Erythroblast (primary cell): ENCODE results near the gene MOV10.

Experiments
- DNase-seq, 2 experiments: peaks; one replicate each; lab custom pipeline; 2025; lab: John Stamatoyannopoulos, UW
- GATA1 ChIP-seq: IDR thresholded peaks from 2 replicates; pipeline ENCODE4 v1.6.1; 2011; ENCODE audit warnings: low read depth, mild to moderate bottlenecking, control low read depth, low read length, moderate library complexity
- POLR2A ChIP-seq: IDR thresholded peaks from 2 replicates; pipeline ENCODE4 v1.6.1; 2011; ENCODE audit warnings: mild to moderate bottlenecking, low read length

Gene MOV10

DNA sequence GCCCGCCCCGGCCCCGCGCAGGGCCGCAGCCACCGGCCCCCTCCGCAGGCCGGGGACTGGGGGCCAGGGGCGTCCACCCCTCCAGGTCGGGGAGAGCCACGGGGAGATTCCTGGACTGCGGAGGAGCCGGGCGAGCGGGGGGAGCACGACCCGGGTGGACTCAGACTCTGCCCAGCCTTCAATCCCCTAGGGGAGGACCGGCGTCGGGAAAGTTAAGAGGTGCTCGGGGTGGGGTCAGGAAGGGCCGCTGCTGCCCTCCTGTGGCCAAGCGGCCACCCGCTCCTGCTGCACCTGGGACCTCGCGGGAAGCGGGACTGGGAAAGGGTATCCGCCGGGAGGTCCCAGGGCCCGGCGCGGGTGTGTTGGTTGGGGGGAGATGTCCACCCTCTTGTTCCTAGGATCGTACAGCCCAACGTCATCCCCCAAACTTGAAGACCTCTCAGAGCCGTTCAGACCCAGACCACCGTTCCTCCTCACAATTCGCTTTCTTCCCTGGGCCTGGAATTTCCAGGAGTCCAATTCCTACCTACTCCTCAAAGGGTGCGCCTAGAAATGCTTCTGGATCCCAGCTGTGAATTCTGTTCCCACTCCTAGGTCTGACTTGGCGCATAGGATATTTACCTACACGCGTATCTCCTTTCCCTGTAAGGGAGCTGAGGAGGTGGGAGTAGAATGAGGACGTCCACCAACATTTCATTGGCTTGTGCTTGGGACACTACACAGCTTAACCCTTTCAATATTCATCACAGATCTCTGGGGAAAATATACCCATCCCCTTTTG lies 33.0 kb downstream of the MOV10 start:
- no peak for TF ChIP-seq POLR2A
- TF ChIP-seq GATA1, result no peak
- peak; percentile 79 to 89 for DNase-seq

GRCh38 chr1:112708002-112708448 lies 33.6 kb downstream of the MOV10 start:
- no peak for DNase-seq
- TF ChIP-seq GATA1, result no peak
- no peak for TF ChIP-seq POLR2A

DNA sequence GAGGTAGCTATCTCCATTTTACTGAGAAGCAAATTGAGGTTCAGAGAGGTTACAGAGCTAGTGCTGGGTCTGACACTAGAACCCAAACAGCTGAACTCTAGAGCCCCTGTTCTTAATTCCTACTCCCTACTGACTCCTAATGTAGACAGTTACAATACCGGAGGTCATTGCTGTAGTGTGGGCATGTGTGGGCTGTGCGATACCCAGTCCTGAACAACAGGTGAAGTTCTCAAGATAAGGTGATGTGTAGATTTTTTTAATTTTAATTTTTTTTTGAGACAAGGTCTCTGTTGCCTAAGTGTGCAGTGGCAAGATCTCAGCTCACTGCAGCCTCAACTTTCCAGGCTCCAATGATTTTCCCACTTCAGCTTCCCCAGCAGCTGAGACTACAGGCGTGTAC lies 34.0 kb downstream of the MOV10 start:
- no peak for DNase-seq
- TF ChIP-seq POLR2A (no peak), GATA1 (no peak)

GRCh38 chr1:112710159-112710558 lies 35.7 kb downstream of the MOV10 start:
- DNase-seq, result no peak

DNA sequence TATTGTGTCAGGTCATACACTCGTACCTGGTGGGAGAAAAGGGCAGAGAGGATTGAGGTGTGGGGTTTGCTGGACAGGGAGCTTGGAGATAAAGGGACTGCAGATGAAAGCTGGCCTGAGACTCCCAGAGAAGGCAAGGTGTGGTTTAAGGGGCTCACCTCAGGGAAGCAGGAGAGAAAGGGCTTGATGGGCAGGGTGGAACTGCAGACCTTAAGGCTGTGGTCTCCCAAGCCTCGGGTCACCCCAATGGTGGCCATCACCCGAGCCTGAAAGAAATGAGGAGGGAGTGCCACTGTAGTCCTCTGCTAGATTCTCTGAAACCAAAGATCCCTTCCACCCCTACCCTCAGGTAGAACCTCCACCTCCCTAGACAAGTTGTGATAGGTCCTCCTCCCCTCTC lies 36.1 kb downstream of the MOV10 start:
- TF ChIP-seq GATA1, result no peak
- TF ChIP-seq POLR2A, result no peak
- no peak for DNase-seq

More at GRCh38 chr1:112710159-112710558, 35.7 kb downstream of the MOV10 start:
- no peak for TF ChIP-seq GATA1
- TF ChIP-seq POLR2A, result no peak

- DNase-seq, result no peak
- TF ChIP-seq POLR2A (no peak), GATA1 (no peak)
These were observed 36.6 kb downstream of the MOV10 start for GRCh38 chr1:112711041-112711440.

GRCh38 chr1:112711670-112712069 lies 37.2 kb downstream of the MOV10 start:
- TF ChIP-seq GATA1, result no peak
- no peak for TF ChIP-seq POLR2A
- no peak for DNase-seq

DNA sequence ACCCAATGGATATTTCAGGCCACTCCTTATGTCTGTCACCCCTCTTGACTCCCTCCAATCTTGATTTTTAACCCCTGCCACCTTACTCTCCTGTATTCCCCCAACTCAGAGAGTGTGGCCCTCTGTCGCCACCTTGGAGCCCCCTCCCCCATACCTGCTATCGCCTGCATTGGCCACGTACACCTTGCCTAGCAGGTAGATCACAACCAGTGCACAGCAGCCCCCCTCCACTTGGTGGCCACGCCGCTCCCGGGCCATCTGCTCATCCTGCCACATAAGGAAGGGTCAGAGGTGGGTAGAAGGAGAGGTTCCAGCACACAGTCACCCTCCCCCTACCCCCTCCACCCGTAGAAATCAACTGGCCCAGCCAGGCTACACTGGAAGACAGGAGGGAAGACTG lies 37.7 kb downstream of the MOV10 start:
- no peak for DNase-seq
- no peak for TF ChIP-seq GATA1
- no peak for TF ChIP-seq POLR2A

DNA sequence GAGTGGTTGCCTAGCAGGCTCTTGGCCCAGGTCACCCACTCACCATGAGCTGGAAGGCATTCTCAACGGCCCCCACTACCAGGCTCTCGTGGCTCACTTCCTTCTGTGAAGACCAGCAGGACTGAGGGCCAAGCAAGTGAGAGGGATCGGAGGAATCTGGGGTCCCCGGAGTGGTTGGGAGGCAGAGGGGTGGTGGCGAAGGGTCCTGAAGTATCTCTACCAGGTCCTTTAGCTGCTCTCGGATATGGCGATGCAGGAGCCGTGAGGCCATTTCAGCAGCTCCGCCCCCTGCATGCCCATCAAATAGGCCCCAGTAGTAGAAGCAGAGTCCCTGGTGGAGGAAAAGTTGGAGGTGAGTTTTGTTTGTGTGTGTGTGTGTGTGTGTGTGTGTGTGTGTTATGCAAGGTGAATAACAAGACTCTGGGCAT lies 38.3 kb downstream of the MOV10 start:
- DNase-seq, result no peak
- TF ChIP-seq GATA1 (no peak), POLR2A (no peak)

- no peak for TF ChIP-seq POLR2A
- no peak for TF ChIP-seq GATA1
- DNase-seq, result no peak
These were observed 39.2 kb downstream of the MOV10 start for GRCh38 chr1:112713466-112714312.

DNA sequence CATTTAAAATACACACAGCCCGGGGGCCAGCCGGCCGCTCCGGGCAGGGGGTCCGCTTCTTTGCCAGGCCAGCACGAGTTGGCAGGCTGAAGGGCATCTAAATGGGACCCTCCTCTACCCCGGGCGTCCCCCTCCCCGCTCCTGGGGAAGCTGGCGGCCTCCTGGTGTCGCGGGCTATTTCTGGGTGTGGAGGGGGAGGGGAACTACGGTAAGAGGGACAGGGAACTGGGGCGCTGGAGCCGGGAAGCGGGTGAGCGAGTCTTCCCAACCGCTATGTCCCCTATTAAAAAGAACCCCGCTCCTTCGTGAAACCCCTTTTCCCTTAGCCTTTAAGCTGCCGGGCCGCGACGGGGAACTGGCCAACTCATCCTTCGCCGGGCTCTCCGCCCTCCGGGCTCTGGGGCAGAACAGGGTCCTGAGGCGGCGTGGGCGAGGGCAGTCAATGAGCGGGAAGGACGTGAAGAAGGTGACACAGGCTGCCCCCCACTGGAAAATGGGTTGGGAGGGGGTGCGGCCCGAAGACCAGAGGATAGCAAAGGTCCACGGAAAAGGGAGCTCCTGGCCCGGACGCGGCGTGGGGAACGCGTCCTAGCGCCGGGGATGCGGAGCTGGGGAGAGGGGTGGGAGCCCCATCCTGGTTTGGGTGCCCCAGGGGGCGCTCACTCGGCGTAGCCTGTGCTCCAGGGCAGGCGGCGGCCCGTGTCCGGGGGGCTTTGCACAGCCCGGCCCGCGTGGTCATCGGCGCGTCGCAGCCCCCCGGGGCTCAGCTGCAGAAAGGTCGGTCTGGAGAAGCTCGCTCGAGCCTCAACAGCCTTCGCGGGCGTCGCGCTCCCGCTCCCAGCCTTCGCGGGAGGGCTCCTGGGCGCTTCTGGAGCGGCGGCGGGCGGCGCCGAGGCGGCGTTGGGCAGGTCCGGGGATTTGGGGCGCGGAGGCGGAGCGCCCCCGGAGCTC lies 40.1 kb downstream of the MOV10 start:
- TF ChIP-seq GATA1 (no peak), POLR2A (no peak)
- peak; percentile 34 to 59 for DNase-seq

DNA sequence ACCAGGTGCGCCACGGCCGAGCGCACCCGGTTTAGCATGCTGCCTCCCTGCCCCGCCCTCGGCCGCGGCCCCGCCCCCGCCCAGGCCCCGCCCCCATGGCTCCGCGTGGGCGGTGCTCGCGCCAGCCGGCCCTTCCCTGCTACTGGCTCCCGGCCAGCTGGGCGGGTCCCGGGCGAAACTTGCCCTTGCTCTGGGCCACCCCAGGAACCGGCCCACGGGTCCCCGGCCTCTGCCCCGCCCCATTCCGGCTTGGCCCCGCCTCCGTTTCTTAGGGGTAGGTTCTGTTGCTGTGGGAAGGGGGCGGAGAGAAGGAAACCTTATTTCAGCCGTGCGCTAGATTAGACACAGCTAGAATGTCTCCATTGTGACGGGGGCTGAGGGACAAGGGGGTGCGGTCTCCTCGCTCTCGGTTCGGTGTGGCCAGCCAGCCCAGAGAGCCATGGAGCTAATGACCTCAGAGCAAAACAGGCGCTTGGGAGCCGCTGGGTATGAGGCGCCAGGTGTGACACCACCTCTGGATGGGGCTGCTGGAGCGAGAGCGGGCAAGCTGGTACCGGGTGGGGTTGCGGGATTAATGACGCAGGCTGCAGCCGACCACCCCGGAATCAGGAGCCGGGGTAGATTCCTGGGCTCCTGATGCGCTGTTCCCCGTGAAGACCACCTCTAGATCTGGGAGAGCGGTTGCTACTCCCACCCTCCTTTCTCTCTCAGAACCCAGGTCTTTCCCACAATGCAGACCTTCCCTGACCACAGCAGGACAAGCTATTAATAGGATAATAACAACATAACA lies 41.0 kb downstream of the MOV10 start, which contains the start of gene PPM1J:
Gene PPM1J, minus strand, starts transcription at position 69 of the 790 bp plus-strand sequence. Its CDS starts 31 bp downstream, at position 38.
- DNase-seq, result peak; percentile 95 to 97
- TF ChIP-seq POLR2A, result no peak
- TF ChIP-seq GATA1, result no peak
